Activated CD8-positive, alpha-beta memory T cell treated with anti-CD3 and anti-CD28 coated beads, Interleukin-2, amount 50 U/mL, for 4 hours (primary cell): Measurements from ENCODE around the gene SKIDA1.

ENCODE experiments used
- DNase-seq: peaks from one replicate; pipeline ENCODE4 v3.0.0-alpha.2; 2020

Gene SKIDA1

DNA sequence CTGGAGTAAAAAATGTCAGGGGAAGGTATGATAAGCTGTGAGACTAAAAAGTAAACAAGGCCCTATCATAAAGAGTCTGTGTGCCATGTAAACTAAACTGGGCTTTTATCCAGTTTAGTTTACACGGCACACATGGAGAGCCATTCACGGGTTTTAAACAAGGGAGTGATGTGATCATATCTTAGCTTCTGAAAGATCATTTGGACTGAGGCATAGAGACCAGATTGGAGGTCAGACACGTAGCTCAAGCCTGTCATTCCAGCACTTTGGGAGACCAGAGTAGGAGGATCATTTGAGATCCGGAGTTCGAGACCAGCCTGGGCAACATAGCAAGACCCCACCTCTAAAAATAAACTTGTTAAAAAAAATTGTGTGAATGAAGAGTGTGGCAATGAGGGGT, 50.1 kb downstream of the SKIDA1 start:
- no peak for DNase-seq

DNA sequence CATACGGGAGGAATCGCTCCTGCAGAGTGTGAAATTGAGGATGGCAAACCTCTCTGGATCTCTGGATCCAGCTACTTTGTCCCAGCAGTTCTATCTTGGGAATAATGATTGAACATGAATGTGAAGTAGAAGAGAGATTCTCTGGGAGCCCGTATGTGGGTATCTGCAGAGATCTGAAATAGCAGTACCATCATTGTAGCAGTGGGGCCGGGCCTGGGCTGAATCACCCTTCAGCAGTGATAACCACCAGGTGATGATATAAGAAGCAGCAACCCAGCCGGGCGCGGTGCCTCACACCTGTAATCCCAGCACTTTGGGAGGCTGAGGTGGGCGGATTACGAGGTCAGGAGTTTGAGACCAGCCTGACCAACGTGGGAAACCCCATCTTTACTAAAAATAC, 51.9 kb downstream of the SKIDA1 start:
- DNase-seq: no peak

DNA sequence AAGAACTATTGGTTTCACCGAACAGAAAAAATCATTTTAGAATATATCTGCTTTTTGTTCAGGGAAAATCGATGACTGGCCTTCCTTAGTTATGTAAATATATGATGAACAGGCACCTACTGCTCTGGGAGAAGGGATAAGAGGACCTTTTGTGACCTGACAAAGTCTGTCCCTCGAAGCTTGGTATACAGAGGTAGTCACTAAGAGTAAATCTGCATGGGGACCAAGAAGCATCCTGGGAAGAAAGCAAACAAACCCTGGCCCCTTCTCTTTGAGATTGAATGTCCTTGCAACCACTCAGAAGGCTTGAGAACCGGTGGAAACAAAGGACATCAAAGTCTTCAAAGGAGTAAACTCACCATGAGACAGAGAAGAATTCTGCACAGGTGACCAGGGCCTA, 52.3 kb downstream of the SKIDA1 start:
- DNase-seq: no peak

DNA sequence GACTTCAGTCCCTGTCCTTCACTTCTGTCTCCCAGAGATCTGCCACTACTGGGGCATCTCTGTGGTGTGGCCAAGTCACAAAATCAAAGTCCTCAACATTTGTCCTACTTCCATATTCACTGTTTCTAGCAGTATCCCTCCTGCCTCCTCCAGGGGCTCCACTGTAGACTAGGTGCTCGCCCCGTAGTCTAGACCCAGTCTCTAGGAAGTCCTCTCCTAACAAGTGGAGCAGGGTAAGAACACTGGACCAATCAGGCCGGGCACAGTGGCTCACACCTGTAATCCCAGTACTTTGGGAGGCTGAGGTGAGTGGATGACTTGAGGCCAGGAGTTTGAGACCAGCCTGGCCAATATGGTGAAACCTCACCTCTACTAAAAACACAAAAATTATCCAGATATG, 57.4 kb downstream of the SKIDA1 start:
- DNase-seq: no peak

DNA sequence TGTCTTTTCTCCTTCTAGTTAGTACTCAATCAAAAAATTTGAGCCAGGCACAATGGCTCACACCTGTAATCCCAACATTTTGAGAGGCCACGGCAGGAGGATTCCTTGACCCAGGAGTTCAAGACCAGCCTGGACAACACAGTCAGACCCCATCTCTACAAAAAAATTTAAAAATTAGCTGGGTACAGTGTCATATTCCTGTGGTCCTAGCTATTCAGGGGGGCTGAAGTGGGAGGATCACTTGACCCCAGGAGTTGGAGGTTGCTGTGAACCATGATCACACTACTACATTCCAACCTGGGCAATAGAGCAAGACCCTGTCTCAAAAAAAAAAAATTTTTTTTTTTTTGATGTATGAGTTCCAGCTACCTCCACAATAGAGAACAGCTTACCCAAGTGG, 57.8 kb downstream of the SKIDA1 start:
- DNase-seq: no peak

DNA sequence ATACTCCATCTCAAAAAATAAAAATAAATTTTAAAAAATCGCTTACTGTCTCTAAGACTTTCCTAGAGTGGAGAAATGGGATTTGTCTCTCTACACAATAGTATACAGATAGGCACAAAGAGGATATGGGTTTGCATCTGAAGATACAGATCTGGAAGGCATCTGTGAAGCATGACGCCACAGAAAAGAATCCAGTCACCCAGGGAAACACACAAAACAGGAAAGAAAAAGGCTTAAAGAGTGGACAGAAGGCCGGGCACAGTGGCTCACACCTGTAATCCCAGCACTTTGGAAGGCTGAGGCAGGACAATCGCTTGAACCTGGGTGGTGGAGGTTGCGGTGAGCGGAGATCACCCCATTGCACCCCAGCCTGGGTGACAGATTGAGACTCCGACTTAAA, 61.3 kb downstream of the SKIDA1 start:
- DNase-seq: no peak
